NCI-H1092 (cell line): ENCODE data around the gene KIZ.

Experiments
- DNase-seq: peaks from one replicate; lab custom pipeline; 2025; lab: John Stamatoyannopoulos, UW

The KIZ gene

DNA sequence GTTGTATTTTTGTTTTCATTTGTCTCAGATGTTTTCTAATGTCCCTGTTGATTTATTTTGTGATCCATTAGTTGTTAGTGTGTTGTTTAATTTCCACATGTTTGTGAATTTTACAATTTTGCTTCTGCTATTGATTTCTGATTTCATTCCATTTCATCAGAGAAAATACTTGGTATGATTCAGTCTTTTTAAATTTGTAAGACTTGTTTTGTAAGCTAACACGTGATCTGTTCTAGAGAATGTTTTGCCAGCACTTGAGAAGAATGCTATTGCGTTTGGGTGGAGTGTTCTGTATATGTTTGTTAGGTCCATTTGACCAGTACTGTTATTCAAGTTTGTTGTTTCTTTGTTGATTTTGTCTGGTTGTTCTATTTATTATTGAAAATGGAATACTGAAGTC lies 53.9 kb downstream of the KIZ start:
- DNase-seq = no peak

DNA sequence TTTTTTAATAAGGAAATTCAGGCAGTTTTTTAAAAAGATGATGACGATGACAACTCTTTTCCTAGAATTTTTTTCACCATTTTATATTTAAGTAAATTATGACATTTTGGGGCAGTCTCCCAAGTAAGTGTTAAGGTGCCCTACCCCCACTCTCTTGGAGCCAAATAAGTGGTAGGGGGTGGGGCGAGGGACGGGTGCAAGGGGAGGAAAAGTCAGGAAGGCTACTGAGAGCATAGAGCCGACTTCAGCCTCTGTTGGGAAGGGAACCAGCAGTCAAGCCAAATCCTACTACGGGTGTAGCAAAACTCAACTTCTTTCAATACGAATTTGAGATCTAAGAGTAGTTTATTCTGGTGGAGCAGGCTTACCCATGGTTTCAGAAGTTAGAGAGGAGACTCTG lies 54.4 kb downstream of the KIZ start:
- no peak for DNase-seq

DNA sequence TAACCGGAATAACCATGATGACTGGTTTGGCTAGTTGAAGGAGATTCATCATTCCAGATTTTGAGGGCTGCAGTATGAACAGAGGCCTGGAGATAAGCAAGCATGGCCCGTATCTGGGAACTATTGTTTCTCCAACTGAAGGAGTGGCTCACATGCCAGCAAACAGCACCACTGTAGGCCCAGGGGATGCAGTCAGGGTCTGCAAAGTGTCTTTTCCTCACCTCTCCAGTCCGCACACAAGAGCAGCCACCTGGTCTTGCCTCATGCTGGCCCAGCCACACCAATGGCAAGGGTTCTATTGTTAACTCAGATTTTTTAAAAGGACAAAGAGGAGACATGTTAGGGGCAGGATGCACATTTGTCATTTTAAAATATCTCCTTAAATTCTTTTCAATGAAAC lies 55.1 kb downstream of the KIZ start:
- no peak for DNase-seq

DNA sequence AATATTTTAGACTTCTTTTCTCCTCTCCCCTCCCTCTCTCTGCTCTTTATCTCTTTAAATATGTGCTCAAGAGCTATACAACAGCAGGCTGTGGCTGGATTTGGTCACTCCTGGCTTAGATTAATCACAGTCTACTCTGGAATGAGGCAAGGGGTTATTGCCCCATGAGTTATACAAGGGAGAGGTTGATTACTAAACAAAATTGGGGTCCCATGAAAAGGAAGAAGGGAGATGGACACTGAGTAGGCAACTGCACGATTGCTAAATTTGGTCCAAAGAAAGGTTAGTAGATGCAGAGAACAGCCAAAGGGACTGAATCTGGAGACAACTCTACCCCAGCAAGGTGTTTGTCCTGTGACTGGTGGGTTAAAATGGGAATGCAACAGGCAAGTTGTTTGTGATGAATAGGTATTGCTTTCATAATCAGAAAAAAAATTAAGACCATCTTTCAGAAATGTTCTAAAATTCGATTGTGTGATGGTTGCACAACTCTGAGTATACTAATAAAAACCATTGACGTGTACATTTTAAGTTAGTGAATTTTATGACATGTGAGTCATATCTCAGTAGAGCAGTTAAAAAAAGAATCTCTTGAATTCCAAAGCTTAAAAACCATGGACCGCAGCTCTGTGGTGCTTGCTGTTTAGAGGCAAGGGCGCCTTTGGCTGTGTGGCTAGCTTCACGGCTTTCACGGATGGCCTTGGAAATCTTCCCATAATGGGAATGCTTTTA lies 57.1 kb downstream of the KIZ start:
- no peak for DNase-seq

DNA sequence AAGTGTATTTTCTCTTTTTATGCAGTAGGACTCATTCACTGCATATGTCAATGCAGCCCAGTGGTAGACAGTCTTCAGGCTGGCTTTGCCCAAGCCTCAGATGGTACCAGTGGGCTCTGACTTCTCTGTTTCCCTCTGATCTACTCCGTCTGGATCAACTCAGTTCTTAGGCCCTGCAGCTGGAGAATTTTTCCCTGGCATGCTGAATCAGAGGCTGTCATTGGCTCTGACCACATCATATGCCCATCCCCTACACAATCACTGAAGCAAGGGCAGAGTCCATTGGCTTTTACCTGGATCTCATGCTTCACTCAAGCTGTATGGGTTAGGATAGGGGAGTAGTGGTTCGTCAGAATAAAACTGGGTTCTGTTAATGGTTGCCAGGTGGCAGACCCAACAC lies 57.8 kb downstream of the KIZ start:
- DNase-seq = no peak

DNA sequence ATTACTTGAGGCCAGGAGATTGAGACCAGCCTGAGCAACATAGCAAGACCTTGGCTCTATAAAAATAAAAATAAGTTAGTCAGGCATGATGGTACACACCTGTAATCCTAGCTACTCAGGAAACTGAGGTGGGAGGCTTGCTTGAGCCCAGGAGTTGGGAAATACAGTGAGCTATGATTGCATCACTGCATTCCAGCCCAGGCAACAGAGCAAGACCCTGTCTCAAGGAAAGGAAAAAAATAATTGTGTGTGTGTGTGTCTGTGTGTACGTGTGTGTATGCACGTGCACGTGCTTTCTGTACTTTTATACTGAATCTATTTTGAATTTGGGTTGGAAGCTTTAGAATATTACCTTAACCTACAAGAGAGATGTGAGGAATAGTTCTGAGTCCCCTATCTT lies 58.9 kb downstream of the KIZ start:
- DNase-seq = no peak

DNA sequence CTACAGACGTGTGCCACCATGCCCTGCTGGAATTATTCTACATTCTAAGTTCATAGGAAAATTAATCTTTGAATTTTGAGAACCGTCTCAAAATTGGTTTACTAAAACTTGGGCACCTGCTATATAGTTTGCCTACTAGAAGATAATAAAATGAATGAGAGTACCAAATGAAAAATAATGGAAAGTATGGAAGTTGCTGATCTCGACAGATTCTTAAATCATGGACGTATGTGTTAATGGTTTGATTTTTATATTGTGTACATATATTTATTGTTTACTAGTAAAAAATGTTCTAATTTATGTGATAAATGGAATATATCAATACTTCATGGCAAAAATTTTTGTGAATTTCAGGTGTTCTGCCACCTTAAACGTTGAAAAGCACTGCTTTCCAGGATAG lies 60.0 kb downstream of the KIZ start:
- no peak for DNase-seq

DNA sequence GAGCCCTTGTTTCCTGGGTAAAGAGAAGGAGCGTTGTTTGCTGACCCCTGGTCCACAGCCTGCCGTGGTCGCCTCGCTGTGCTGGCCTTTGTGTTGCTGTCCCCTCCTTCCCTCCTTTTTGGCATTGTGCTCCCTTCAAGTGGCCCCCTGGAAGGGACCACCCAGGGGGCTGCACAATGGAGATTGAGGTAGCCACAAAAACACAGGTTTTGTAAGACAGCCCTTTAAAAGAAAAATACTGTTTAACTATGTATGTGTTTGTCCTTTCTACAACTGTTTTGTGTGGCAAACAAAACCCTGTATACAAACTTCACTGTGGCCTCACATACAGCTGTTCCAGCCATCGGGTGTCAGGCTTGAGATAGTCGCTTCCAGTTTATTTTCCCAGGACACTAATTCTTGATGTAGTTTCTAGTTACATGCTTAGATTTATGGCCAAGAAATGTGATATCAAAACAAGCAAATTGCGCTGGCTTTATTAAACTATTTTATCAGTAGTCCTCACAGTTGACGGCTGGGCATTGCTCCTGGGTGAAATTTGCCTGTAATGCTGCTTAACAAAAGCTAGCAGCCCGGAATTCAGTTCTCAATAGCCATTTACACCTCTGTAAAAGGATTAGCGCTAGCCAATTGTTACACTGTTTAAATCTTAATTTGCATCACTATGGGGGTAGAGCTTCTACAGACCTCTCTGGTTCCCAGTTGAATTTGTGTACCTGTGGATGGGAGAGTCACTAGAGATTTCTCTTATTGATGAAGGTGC lies 64.1 kb downstream of the KIZ start:
- DNase-seq = no peak

DNA sequence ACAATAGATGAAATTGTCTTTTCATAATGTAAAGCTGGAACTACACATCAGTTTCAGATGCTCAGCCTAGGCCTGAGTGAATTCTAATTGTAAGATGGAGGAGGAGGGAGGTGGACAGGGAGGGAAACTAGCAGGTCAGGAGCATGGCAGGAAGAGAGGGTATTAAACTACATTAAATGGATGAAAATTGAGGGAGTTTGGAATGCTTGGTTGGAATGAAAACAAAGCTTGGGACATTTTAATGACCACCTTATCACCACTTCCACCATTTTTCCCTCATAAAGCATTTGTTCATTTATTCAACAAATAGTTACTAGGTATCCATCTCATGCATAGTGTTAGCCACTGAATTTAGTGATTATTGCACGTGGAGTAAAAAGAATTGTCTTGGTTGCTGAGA lies 65.0 kb downstream of the KIZ start:
- no peak for DNase-seq

DNA sequence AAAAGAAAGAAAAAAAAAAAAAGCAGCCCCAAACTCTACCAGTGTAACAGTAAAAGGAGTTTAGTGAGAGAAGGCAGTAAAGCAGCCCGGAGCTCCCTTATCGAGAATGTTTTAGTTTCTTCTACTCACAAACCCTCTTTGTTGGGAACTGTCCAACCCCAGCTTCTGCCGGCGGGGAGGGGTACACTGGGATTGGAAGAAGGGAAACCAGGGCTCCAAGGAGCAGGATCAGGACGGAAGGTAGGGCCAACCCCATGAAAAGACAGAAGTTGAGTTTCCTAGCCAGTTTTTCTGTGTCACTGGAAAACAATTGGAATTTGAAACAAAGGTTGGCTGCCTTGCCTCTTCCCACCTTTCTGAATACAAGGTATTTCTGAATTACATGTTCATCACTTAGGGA lies 66.0 kb downstream of the KIZ start:
- DNase-seq = no peak

DNA sequence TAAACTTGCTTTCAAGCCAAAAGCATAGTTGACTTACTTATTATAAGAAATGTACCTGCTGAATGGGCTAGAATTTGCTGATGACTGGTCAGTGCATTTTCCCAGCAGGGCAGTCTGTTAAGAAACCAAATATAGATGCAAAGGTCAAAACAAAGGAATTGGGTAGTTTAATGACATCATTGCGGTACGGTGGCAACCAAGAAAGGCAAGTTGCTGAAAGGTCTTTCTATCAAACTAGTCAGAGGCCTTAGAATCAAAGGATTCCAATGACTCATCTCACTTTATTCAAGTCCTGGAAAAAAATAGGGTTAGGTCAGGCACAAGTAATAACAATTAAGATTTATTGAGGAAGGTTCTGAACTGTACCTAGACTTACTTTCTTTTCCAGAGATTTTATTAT lies 76.4 kb downstream of the KIZ start:
- no peak for DNase-seq

DNA sequence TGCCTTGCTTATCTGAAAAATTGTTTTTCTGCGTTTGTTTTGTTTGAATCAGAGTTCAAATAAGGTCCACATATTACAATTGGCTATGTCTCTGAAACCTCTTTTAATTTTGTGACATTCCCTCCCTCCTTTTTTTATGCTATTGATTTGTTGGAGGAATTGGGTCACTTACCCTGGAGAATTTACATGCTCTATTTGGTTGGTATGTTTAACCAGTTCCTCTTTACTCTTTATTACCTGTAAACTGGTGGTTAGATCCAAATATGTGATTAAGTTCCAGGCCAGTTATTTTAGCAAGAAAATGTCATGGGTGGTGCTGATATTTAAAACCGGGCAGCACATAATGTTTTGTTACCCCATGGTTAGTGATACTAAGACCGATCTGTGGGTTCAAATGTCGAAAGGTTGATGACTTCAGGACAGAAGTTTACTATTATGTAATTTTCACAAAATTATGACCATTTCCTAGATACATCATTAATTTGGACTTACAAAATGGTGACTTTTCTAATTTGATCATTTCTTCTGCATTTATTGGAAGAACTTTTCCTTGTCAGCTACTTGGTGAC lies 77.3 kb downstream of the KIZ start:
- DNase-seq = no peak

DNA sequence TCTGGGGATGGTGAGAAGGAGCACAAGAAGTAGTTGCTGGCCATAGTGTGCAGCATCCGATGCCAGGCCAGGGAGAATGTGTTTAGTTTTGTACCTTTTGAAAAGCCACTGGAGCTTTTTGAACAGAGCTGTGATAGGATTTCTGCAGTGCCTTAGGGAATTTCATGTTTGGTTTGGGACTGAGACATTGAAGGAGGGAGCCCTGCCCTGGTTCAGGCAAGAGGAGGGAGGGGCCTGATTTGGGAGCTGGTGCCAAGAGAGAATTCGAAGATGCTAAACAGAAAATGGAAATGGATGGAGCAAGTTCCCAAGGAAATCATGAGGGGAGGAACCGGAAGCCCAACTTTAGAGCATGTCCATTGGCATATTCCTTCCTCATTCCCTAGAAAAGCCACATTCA lies 80.7 kb downstream of the KIZ start:
- DNase-seq = no peak

DNA sequence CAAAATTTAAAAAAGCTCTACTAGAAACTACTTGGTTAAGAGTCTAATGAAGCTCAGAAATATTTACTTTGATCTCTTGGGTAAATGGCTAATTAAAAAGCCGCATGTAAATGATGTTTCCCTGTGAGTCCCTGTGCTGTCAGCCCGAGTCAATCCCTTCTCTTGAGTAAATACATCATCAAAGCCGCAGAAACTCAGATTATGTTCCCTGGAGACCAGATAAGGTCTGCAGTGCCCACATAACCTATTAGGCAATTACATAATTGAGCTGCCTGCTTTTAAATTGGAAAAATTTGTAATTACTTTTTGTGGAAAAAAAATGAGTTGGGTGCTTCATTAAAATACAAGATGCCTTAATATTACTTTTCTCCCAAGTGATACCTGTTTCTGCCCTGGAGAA lies 83.1 kb downstream of the KIZ start:
- no peak for DNase-seq

DNA sequence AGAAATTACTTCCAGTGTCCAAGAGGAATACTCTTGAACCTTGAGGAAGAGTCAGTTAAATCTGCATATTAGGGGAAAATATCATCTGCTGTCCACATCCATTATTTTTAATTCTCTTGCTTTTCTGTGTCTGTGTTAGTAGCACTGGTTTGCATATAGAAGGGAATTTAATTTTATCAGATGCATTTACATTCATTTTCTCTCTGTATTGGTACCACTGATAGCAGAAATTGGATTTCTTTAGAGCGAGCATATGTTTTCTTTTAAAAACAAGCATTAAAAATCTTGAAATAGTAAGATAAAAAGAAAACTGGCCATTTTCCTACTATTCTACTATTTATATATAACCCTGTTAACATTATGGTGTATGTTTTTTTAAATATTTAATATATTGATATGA lies 83.8 kb downstream of the KIZ start:
- no peak for DNase-seq

DNA sequence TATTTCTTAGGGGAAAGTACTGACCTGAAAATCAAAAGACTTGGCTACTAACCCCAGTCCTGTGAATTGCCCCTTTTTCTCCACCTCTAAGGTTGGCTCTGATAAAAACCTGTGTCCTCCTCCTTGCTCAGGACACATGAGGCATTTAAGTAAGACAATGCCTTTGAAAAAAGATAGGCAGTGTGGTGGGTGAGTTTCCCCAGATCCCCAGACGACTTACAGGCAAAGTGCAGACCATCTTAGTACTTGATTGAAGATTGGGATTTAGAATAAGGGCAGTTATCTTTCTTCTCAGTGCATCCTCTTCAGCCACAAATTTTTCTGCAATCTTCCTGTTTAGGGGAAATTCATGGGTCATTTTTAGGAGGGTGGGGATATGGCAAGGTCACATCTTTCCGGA lies 87.8 kb downstream of the KIZ start:
- no peak for DNase-seq

DNA sequence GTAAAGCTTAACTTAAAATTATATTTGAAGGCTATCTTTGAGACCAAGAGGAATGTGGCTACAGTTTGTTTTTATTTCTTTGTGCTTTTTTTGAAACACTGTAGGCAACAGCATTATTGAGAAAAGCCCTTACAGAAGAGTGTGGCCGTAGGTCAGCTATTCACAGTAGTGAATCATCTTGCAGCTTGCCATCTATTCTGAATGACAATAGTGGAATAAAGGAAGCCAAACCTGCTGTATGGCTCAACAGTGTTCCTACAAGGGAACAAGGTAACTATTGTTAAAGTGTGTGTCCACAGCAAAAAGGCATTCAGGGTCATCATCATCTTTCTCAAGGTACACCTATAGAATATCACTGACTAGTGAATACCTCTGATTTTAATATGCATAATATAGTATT lies 88.5 kb downstream of the KIZ start:
- DNase-seq = no peak

DNA sequence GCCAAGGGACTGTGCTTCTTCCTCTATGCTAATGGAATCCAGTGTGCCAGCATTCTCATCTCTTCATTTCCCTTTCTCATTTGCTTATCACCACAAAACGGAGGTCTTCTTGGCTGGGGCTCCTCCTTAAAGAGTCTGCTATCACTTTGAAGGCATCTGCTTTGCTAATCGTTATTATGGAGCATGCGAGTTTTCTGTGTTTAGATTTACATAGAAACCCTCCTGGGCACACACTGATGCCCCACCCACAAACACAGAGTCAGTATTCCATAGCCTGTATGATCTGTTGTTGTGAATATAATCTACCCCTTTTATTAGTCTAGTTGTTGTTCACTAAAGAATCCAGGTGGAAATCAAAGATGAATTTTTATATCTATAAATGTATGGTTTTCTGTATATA lies 93.8 kb downstream of the KIZ start:
- no peak for DNase-seq

DNA sequence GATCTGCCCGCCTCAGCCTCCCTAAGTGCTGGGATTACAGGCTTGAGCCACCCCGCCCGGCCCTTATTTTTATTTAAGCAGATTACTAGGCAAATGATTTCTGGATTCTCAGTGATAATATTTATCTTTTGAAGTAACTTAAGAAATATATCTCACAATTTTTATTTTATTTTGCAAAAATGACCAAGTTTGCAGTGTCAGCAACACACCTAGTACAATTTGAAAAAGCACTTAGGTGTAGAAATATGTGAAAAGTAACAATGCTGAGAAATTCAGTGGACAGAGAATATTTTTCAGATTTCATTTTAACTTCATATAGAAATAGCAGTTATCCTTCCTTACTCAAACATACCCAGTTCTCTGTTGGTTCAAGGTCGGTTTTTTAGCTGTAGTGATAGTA lies 98.3 kb downstream of the KIZ start:
- DNase-seq = no peak

DNA sequence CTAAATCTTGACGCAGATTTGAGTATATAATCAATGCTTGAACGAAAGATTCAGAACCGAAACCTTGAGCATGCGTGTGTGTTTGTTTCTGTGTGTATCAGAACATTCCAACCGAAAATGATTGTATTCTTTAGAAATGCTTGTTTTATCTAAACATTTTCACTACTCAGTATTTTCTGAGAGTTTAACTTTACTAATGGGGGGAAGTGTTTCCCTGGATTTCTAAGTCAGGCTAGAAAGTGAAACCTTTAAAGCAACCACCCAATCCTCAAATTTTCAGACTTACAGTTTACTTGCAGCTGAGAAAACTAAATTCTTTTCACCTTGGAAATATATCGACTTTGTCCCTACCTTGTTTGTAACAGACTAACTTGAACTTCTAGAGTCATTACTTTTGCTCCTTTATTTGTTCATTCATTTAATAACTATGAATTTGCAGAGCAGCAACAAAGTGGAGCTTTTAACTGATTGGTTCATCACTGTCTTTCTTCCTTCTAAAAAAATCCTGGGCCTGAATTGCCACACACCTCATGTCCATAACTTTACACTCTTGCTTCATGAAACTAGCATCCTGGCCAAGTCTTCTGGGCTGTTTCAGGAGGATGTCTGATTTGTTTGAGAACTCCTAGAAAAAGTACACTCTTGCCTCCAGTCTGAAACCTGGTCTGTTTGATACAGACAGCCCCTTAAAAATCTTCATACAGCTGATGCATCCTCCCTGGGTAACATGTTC lies 99.5 kb downstream of the KIZ start:
- DNase-seq = no peak

DNA sequence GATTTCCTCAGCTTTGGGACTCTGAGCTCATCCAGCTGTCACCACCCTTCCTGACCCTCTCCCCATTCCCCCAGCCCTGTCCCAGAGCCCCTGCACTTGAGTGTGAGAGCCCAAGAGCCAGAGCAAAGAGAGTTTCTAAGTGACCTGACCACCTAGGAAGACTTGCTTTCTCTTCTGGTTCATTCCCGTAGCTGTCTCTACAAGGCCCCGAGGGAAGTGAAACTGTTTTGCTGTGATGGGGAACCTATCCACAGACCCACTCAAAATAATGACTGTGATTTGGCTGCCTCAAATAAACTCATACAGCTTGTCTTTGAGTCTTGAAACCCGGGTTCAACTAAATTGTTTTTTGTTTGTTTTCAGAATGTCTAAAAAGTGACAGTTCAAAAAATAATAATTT lies 102.6 kb downstream of the KIZ start:
- DNase-seq = no peak

DNA sequence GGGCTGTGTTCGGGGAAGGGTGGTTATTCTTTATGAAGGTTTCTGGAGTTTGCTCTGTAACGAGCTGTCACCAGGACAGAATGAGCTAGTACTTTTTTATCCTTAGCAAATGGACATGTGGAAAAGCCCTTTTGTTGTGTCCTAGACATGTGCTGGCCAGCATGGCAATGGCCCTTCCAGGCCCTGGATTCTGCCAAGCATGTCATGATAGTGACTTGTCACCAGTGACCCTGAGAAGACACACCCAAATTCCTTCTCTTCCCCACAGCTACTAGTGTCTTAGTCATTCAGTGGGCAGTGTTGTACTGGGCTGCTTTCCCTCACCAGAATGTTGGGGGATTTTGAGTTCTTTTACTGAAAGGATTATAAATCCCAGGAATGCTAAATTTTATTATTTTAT lies 103.3 kb downstream of the KIZ start:
- DNase-seq = no peak

DNA sequence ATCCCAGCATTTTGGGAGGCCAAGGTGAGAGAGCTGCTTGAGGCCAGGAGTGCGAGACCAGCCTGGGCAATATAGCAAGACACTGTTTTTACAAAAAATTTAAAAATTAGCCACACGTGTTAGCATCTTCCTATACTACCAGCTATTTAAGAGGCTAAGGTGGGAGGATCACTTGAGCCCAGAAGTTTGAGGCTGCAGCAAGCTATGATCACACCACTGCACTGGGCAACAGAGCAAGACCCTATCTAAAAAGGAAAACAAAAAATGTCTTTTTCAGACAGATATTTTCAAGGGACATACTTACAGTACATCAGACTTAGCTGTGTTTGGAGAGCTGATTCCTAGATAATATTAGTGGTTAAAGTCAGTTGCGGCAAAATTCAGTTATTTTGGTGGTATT lies 104.3 kb downstream of the KIZ start:
- no peak for DNase-seq
